NCI-H2029 (cell line): ENCODE data around the gene RUSC2.
A peak's percentile ranks its signal among the peaks of the same experiment; 100 is the strongest.
"Not testable (repeated sequence)": the region's sequence is repeated elsewhere in the genome, so short reads cannot be mapped to it uniquely, and the experiment has no call there.

Experiments
- DNase-seq: peaks from one replicate; lab custom pipeline; 2025; lab: John Stamatoyannopoulos, UW

The RUSC2 gene

GRCh38 chr9:35489313-35490154 is at the start of gene RUSC2:
TSS of gene RUSC2 (plus strand) at chr9:35490111. CDS start at chr9:35546522, 56,411 bp downstream.
- peak; percentile 85 for DNase-seq

GRCh38 chr9:35446012-35446411 is 43.9 kb upstream of the RUSC2 start:
- no peak for DNase-seq

- no peak for DNase-seq
Measured at GRCh38 chr9:35448496-35448895, 41.4 kb upstream of the RUSC2 start.

GRCh38 chr9:35452481-35452880 is 37.4 kb upstream of the RUSC2 start:
- DNase-seq, result no peak

GRCh38 chr9:35453786-35454185 is 36.1 kb upstream of the RUSC2 start:
- no peak for DNase-seq

- no peak for DNase-seq
Measured at GRCh38 chr9:35464141-35465025, 25.5 kb upstream of the RUSC2 start.

GRCh38 chr9:35470340-35470739 is 19.6 kb upstream of the RUSC2 start:
- no peak for DNase-seq

GRCh38 chr9:35470894-35471293 is 19.0 kb upstream of the RUSC2 start:
- no peak for DNase-seq

- no peak for DNase-seq
Measured at GRCh38 chr9:35476596-35476995, 13.3 kb upstream of the RUSC2 start.

GRCh38 chr9:35477211-35477855 is 12.6 kb upstream of the RUSC2 start:
- DNase-seq, result peak; percentile 62

GRCh38 chr9:35478871-35479270 is 11.0 kb upstream of the RUSC2 start:
- DNase-seq, result no peak

GRCh38 chr9:35481347-35481975 is 8.4 kb upstream of the RUSC2 start:
- DNase-seq, result peak; percentile 51

GRCh38 chr9:35482071-35482470 is 7.8 kb upstream of the RUSC2 start:
- DNase-seq, result no peak

GRCh38 chr9:35484406-35484805 is 5.5 kb upstream of the RUSC2 start:
- DNase-seq, result no peak

GRCh38 chr9:35487081-35487480 is 2.8 kb upstream of the RUSC2 start:
- no peak for DNase-seq

GRCh38 chr9:35488021-35488420 is 1.9 kb upstream of the RUSC2 start:
- DNase-seq, result no peak

GRCh38 chr9:35488566-35489312 is 1.2 kb upstream of the RUSC2 start:
- peak; percentile 42 for DNase-seq

- no peak for DNase-seq
Measured at GRCh38 chr9:35490155-35490909, 421 bp downstream of the RUSC2 start.

- DNase-seq, result no peak
Measured at GRCh38 chr9:35490910-35491465, 1.1 kb downstream of the RUSC2 start.

- DNase-seq, result not testable (repeated sequence)
Measured at GRCh38 chr9:35493119-35493518, 3.2 kb downstream of the RUSC2 start.
